Uterus (tissue), 2 donors: ENCODE data around the gene CCDC141.

Source experiments
- CTCF ChIP-seq, 4 experiments: fragments of 200-600 bp in 2 of 4; fragments of 450-650 bp in 2 of 4; sonication (generic) in 2 of 4; IDR thresholded peaks; one replicate each; pipeline ENCODE4 v1.5.1; 2016 to 2019; ENCODE audit warnings: antibody characterized with exemption in 4 of 4, mild to moderate bottlenecking in 2 of 4, moderate library complexity in 1 of 4
- POLR2A ChIP-seq, 2 donors: fragments of 450-650 bp; IDR thresholded peaks; one replicate each; pipeline ENCODE4 v1.6.1; 2016; ENCODE audit warnings: antibody characterized with exemption in 2 of 2, mild to moderate bottlenecking in 1 of 2, moderate library complexity in 1 of 2

- TF ChIP-seq CTCF (IDR thresholded peaks at IDR 0.05): no peak
- TF ChIP-seq POLR2A (IDR thresholded peaks at IDR 0.05): no peak
Observed at GRCh38 chr2:178859730-178860129, 190.2 kb downstream of the CCDC141 start.
